SKM-1 (cell line): Measurements from ENCODE around the gene NUDCD3.
A peak's percentile ranks its signal among the peaks of the same experiment; 100 is the strongest.

Experiments used
- DNase-seq: peaks from one replicate; lab custom pipeline; 2025; ENCODE audit not compliant: unreplicated experiment; lab: John Stamatoyannopoulos, UW

The NUDCD3 gene

GRCh38 chr7:44490351-44491200, at the start of gene NUDCD3:
Gene NUDCD3 (minus strand): TSS chr7:44490658. CDS start chr7:44490600, 58 bp downstream.
- DNase-seq = peak; percentile 68

- DNase-seq = no peak
These were observed 49.4 kb upstream of the NUDCD3 start for GRCh38 chr7:44539669-44540506.

GRCh38 chr7:44538798-44539668, 48.6 kb upstream of the NUDCD3 start:
- DNase-seq = no peak

GRCh38 chr7:44538093-44538797, 47.8 kb upstream of the NUDCD3 start:
- no peak for DNase-seq

- no peak for DNase-seq
These were observed 47.0 kb upstream of the NUDCD3 start for GRCh38 chr7:44537442-44537841.

- no peak for DNase-seq
These were observed 45.6 kb upstream of the NUDCD3 start for GRCh38 chr7:44536090-44536489.

GRCh38 chr7:44535348-44536064, 45.0 kb upstream of the NUDCD3 start:
- no peak for DNase-seq

GRCh38 chr7:44534501-44534900, 44.0 kb upstream of the NUDCD3 start:
- peak; percentile 27 for DNase-seq

GRCh38 chr7:44534087-44534486, 43.6 kb upstream of the NUDCD3 start:
- DNase-seq = no peak

- DNase-seq = no peak
These were observed 43.0 kb upstream of the NUDCD3 start for GRCh38 chr7:44533301-44534055.

GRCh38 chr7:44531421-44532380, 41.2 kb upstream of the NUDCD3 start:
- no peak for DNase-seq

- no peak for DNase-seq
These were observed 40.5 kb upstream of the NUDCD3 start for GRCh38 chr7:44530990-44531389.

- DNase-seq = no peak
These were observed 34.4 kb upstream of the NUDCD3 start for GRCh38 chr7:44524811-44525388.

GRCh38 chr7:44522315-44522714, 31.9 kb upstream of the NUDCD3 start:
- DNase-seq = no peak

- DNase-seq = no peak
These were observed 31.1 kb upstream of the NUDCD3 start for GRCh38 chr7:44521347-44522095.

- no peak for DNase-seq
These were observed 30.1 kb upstream of the NUDCD3 start for GRCh38 chr7:44520574-44520973.

GRCh38 chr7:44519546-44519945, 29.1 kb upstream of the NUDCD3 start:
- no peak for DNase-seq
